Calu3 (cell line): ENCODE data around the gene LARGE1. TPM values are rescaled to one million over a fixed set of nuclear protein-coding genes. Genes with fewer than 3 reads are reported as not detected.

Source experiments
- BruUV-seq: library from RNA; stranded (reverse); fragments of 400-500 nt; replicated peaks from 2 replicates; lab custom pipeline; 2021; lab: Mats Ljungman, UMichigan
- CTCF ChIA-PET: fragments of 300-600 bp; sonication (Branson Sonifier 250); formaldehyde crosslinking; loops from one replicate; lab custom pipeline; 2022; ENCODE audit warnings: antibody characterized with exemption; lab: Charles Lee
- DNase-seq: peaks from one replicate; pipeline ENCODE4 v3.0.0; 2022
- H3K27ac Mint-ChIP-seq: one replicate; pipeline ENCODE4 v1.8.0; 2022; ENCODE audit warnings: mixed read lengths; ENCODE audit not compliant: unreplicated experiment
- H3K27me3 Mint-ChIP-seq: one replicate; pipeline ENCODE4 v1.8.0; 2022; ENCODE audit warnings: mixed read lengths; ENCODE audit not compliant: unreplicated experiment
- H3K36me3 Mint-ChIP-seq: one replicate; pipeline ENCODE4 v1.8.0; 2022; ENCODE audit warnings: mild to moderate bottlenecking, moderate library complexity, mixed read lengths; ENCODE audit not compliant: insufficient read depth, unreplicated experiment
- H3K4me1 Mint-ChIP-seq: one replicate; pipeline ENCODE4 v1.8.0; 2022; ENCODE audit warnings: mild to moderate bottlenecking, low read depth, mixed read lengths; ENCODE audit not compliant: unreplicated experiment
- H3K4me3 Mint-ChIP-seq: one replicate; pipeline ENCODE4 v1.8.0; 2022; ENCODE audit warnings: mild to moderate bottlenecking, low read depth, moderate library complexity, mixed read lengths; ENCODE audit not compliant: unreplicated experiment
- H3K9me3 Mint-ChIP-seq: one replicate; pipeline ENCODE4 v1.8.0; 2022; ENCODE audit warnings: low read depth, mixed read lengths; ENCODE audit not compliant: unreplicated experiment
- CTCF ChIP-seq: fragments of 200-600 bp; IDR thresholded peaks from one replicate; pipeline ENCODE4 v1.8.0; 2022; ENCODE audit warnings: antibody characterized with exemption; ENCODE audit not compliant: unreplicated experiment
- intact Hi-C: fragments of 100-400 bp; cut with micrococcal nuclease; formaldehyde crosslinking; loops from one replicate; pipeline ENCODE4 v1.10.0; 2022; ENCODE audit not compliant: unreplicated experiment
- total RNA-seq: library from RNA; stranded (reverse); gene quantifications from 2 replicates; pipeline ENCODE4 v1.2.3, GENCODE V29; 2022

LARGE1 gene
- total RNA-seq, 1 experiment from 2014 or later, result 11.6 TPM

GRCh38 chr22:33455036-33455435 is 465.2 kb downstream of the LARGE1 start:
- no peak for TF ChIP-seq CTCF

GRCh38 chr22:33451866-33452469 is 468.3 kb downstream of the LARGE1 start:
- H3K36me3 Mint-ChIP-seq, result no peaks in the 10 kb centered on the region
- H3K4me3 Mint-ChIP-seq, result no peak overlapping the region
- H3K27ac Mint-ChIP-seq, result no peak overlapping the region
- no TSS peak for BruUV-seq
- H3K27me3 Mint-ChIP-seq, result no peaks in the 10 kb centered on the region
- no peaks in the 10 kb centered on the region for H3K4me1 Mint-ChIP-seq
- no peak for TF ChIP-seq CTCF
- no peak for DNase-seq
- no peaks in the 10 kb centered on the region for H3K9me3 Mint-ChIP-seq
- CTCF ChIA-PET, result no interaction called here
- intact Hi-C loops, result no loop called here

More at GRCh38 chr22:33455036-33455435, 465.2 kb downstream of the LARGE1 start:
- H3K4me1 Mint-ChIP-seq, result no peaks in the 10 kb centered on the region
- CTCF ChIA-PET, result no interaction called here
- BruUV-seq, result no TSS peak
- intact Hi-C loops, result no loop called here
- H3K27me3 Mint-ChIP-seq, result no peaks in the 10 kb centered on the region
- H3K9me3 Mint-ChIP-seq, result no peaks in the 10 kb centered on the region
- no peak for DNase-seq
- H3K36me3 Mint-ChIP-seq, result no peaks in the 10 kb centered on the region
- H3K4me3 Mint-ChIP-seq, result no peak overlapping the region
- H3K27ac Mint-ChIP-seq, result no peak overlapping the region

GRCh38 chr22:33450756-33451155 is 469.5 kb downstream of the LARGE1 start:
- no peak for DNase-seq
- Mint-ChIP-seq H3K9me3 (no peaks in the 10 kb centered on the region), H3K36me3 (no peaks in the 10 kb centered on the region), H3K4me1 (no peaks in the 10 kb centered on the region), H3K4me3 (no peak overlapping the region), H3K27ac (no peak overlapping the region), H3K27me3 (no peaks in the 10 kb centered on the region)
- intact Hi-C loops, result no loop called here
- CTCF ChIA-PET, result interaction anchor here (0.6 kb wide), 1 partner anchor 551 kb away, joined by 7 read pairs; no protein-coding TSS in a partner anchor
- no TSS peak for BruUV-seq
- TF ChIP-seq CTCF, result no peak

GRCh38 chr22:33447733-33448132 is 472.5 kb downstream of the LARGE1 start:
- no peak for TF ChIP-seq CTCF
- Mint-ChIP-seq H3K36me3 (no peaks in the 10 kb centered on the region), H3K4me3 (no peak overlapping the region), H3K4me1 (no peaks in the 10 kb centered on the region), H3K27ac (no peak overlapping the region), H3K27me3 (no peaks in the 10 kb centered on the region), H3K9me3 (no peaks in the 10 kb centered on the region)
- BruUV-seq, result no TSS peak
- no peak for DNase-seq
- intact Hi-C loops, result no loop called here
- CTCF ChIA-PET, result no interaction called here
